ELR (cell line): ENCODE measurements around the gene SCYL1.

Source experiments
- DNase-seq: peaks from one replicate; pipeline ENCODE4 v3.0.0-alpha.2; 2015; ENCODE audit warnings: low read depth

Gene SCYL1

GRCh38 chr11:65524741-65525545, at the start of gene SCYL1:
Gene SCYL1 (plus strand): TSS chr11:65525083. CDS start chr11:65525154, 71 bp downstream.
- DNase-seq, result peak; percentile 76

GRCh38 chr11:65476632-65477148, 48.2 kb upstream of the SCYL1 start:
- DNase-seq, result no peak

GRCh38 chr11:65477149-65477965, 47.5 kb upstream of the SCYL1 start:
- peak; percentile 96 for DNase-seq

DNA sequence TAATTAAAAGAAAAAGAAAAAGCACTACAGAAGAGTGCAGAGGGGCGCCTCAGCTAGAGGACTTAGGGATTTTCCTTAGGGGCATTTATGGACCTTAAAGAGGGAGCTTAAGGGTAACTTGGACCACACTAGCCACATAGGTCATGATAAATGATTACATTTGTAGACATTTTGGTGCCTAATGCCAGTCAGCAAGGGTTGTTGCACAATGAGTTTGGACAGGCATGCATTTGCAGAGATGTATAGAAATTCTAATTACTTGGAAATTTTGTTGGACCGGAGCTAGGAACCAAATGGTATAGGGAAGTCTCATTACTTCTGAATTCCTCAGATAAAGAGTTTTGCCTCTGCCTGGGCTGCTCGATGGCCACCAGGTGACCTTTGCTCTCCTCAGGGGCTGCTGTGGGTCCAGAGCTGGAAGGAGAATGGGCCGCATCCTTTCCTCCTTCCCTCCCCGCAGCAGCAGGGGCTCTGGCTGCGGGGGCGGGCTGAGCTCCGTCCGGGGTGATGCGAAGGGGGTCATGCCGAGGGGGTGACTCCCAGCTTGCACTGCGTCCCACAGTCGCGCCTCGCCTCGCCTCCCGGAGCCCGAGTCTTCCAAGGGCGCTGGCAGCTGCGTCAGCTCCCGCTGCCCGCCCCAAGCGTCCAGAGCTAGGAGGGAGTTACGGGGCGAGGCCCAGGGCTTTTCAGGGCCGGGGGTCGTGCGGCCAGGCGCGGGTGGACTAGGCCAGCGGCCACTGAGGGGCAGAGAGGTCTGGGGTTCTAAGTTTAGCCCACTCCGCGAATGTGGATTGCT, 46.3 kb upstream of the SCYL1 start:
- no peak for DNase-seq

DNA sequence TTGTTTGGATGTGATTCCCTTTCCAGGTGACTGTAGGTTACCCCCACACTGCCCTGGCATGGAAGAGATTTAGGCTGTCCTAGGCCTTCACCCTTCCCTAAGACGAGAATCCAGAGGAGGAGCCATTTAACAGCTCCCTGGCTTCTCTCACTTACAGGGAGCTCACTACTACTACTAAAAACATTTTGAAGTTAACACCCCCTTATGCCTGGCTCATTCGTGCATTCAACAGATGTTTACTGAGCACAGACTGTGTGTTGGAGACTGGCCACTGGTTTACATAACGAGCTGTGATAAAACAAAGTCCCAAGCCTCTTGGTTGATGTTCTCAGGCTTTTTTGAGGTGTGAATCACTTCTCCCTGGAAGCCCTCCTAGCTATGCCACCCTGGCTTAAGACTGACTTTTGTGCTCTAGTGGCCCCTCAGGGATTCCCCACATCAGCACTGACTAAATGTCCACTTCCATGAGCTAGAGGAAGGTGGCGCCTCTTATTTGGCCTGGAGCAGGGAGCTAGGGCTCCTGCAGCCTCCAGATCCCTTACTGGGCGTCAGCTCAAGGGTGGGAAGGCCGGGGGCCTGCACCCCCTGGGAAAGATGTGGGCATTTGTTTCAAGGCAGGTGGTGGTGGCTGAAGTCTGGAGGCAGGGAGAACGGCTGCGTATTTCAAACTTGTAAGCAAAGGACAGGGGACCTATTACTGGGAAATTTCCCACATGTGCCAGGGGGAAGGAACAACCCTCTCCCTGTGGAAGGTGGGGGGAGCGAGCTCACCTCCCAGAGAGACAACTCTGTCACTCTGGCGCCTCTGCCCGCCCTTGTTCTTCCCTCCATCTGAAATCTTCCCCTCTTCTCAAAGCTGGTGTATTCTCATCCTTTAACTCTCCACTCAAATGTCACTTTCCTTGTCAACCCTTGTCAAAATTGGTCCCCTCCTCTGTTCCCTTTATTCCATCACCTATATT, 45.4 kb upstream of the SCYL1 start:
- peak; percentile 79 for DNase-seq

- DNase-seq, result no peak
These were observed 42.5 kb upstream of the SCYL1 start for GRCh38 chr11:65482306-65482850.

DNA sequence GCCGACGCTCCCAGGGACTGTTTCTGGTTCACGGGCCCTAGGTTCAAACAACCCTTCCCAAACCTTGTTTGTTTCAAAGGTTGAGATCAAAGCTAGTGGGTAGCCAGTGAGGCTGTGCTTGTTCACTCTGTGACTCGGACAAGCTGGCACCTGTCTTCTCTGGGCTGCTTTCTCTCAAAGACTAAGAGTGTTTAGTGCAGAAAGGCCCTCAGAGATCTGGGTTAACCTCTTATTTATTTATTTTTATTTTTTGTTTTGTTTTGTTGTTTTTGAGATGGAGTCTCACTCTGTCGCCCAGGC, 39.0 kb upstream of the SCYL1 start:
- no peak for DNase-seq

- no peak for DNase-seq
These were observed 38.1 kb upstream of the SCYL1 start for GRCh38 chr11:65486570-65487466.

- DNase-seq, result peak; percentile 100
These were observed 37.2 kb upstream of the SCYL1 start for GRCh38 chr11:65487467-65488272.

GRCh38 chr11:65488273-65489034, 36.4 kb upstream of the SCYL1 start:
- peak; percentile 76 for DNase-seq

DNA sequence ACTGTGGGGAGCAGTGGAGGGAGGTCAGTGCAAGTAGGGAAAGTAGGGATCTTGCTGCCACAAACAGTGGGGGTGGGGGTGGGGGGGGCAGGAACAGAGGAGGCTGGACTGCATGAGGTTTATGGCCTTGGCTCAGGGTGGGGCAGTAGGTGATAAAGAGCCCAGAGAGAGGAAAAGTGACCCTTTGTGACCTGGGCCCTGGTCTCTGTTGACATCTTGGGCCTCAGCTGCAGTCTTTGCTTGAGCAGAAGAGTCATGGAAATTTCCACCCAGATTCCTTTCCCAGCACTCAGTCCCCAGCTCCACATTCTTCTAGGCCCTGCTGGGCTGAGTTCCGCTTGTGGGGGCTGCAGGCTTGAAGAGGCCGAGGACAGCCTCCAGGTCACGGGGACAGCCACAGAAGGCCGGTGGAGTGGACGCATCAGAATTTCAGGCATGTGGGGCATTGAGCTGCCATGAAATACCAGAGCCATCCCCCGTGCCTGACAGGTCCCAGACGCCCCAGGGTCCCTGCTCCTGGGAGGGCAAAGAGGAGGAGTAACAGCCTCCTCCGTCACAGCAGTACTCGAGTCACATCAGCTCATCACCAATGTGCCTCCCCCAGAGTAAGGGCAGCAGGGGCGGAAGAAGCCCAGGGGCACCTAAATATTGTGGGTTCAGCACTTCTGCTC, 35.7 kb upstream of the SCYL1 start:
- DNase-seq, result peak; percentile 89

DNA sequence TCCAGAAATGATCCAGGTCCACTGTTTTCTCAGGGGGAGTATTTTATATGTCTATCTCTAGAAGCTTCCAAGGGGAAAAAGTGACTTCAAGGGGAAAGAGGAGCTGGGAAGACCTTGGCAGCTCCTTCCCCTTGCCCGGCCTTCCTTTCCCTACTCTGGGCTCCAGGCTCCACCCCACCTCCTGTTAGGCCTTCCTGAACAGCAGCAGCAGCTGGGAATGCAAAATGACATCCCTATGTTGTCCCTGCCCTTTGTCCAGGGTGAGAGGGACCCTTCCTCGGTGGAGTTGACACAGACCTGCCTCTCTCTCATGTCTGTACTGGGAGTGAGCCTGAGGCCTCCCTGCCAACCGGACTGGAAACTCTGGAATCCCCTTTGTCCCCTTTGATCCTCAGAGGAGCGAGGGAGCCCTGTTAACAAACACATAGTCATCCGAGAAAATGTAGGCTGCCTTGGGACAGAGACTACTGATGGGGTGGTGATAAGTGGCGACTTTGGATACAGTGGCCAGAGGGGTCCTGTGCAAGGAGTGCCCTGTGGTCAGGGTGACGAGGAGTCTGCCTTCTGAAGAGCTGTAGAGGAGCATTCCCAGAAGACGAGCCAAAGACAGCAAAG, 35.1 kb upstream of the SCYL1 start:
- DNase-seq, result peak; percentile 43

- peak; percentile 33 for DNase-seq
These were observed 33.8 kb upstream of the SCYL1 start for GRCh38 chr11:65491163-65491465.

DNA sequence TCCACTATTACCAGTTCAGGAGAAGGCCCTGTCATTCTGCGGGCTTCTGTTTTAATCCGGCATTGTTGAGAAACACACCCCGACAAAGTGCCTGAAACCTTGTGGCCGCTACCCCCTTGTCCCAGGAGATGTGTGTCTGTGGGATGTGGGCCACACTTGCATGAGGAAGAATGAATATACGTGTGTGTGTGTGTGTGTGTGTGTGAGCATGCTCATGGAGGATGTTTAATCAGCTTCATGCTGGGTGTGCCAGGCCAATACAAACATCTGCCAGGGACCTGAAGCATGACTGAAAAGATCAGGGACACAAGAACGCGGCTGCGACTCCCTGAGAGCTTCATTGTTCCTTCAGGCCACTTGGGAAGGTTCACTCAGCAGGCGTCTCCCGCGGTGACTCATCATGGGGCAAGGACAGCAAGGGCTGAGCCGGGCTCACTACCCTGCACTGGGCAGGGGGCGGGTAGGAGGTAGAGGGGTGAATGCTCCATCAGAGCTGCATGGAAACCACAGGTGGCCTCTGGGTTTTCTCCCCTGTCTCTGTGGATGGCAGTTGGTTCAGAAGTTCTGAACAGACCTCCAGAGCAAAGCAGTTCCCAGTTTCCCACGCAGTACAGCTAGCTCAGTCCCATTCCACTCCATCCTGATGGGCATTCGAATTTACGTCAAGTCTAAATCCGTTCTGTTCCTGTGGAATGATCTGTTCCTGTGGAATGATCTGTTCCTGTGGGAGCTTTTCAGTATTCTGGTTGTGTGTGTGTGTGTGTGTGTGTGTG, 33.1 kb upstream of the SCYL1 start:
- DNase-seq, result peak; percentile 90

- DNase-seq, result no peak
These were observed 32.6 kb upstream of the SCYL1 start for GRCh38 chr11:65492387-65492636.

DNA sequence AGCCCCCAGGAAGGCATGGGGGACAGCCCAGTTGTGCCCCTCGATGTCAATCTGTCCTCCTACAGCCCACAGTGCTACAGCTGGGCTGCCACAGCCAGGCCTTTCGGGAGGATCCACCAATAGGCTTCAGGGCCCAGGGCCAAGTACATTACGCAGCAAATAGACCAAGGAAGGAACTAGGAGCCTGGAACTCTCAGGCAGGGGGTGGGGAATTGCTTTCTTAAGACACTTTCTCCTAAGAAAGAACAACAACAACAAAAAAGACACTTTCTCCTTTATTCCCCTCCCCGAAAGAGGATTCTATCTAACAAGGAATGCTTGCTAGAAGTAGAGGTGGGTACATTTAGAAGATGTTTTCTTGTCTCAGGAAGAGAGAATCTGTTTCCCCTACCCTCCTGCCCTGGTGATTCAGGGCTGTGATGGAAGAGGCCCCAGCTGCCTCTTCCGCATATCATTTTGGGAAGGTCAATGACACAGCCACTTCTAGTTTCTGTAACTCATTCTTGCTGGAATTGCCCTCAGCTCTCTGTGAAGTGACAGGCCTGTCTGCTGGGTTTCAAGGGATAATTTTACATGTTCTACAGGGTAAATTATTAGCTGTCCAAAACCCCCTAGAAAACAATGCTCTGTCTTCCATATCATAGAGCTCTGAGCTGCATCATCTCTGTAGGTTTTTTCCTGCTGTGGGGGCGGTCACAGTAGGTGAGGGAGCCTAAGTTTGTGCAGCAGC, 32.1 kb upstream of the SCYL1 start:
- peak; percentile 85 for DNase-seq
